Measurements from ENCODE around the gene LDLRAD4. TPM values are rescaled to one million over a fixed set of nuclear protein-coding genes. Genes with fewer than 3 reads are reported as not detected.
A peak's percentile ranks its signal among the peaks of the same experiment; 100 is the strongest.

Gene LDLRAD4
- total RNA-seq, 1 donor from 2014 or later, result 34.1 TPM

DNA sequence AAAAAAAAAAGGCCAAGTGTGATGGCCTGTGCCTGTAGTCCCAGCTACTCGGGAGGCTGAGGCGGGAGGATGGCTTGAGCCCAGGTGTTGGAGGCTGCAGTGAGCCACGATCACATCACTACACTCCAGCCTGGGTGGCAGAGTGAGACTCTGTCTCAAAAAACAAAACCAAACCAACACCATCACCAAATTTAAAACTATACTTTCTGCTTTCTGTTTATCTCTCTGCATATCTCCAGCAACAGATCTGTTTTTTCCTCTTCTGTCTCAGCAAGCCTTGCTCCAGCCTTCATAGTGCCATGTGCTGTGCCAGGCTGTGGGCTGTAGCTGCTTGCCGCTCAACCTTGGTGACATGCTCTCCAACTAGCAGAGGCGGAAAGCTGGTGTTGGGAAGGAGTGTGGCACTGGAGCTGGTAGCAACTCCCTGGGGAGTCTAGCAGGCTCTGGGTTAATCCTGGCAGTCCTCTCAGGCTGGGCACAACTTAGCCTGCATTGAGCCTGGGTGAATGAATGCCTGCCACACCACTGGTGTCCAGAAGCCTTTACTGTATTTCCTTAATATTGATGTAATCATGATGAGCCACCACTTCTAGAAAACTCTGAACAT lies 204.1 kb downstream of the LDLRAD4 start:
- peaks cover 7% of the 10 kb centered on the region for H3K36me3 Mint-ChIP-seq (ENCODE audit: low read depth, unreplicated experiment)
- peak overlapping the region; percentile 24 for H3K27ac Mint-ChIP-seq (ENCODE audit: unreplicated experiment)
- TF ChIP-seq, protein P1, sequence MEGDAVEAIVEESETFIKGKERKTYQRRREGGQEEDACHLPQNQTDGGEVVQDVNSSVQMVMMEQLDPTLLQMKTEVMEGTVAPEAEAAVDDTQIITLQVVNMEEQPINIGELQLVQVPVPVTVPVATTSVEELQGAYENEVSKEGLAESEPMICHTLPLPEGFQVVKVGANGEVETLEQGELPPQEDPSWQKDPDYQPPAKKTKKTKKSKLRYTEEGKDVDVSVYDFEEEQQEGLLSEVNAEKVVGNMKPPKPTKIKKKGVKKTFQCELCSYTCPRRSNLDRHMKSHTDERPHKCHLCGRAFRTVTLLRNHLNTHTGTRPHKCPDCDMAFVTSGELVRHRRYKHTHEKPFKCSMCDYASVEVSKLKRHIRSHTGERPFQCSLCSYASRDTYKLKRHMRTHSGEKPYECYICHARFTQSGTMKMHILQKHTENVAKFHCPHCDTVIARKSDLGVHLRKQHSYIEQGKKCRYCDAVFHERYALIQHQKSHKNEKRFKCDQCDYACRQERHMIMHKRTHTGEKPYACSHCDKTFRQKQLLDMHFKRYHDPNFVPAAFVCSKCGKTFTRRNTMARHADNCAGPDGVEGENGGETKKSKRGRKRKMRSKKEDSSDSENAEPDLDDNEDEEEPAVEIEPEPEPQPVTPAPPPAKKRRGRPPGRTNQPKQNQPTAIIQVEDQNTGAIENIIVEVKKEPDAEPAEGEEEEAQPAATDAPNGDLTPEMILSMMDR (IDR thresholded peaks at IDR 0.05; ENCODE audit: unreplicated experiment), result no peak
- no peaks in the 10 kb centered on the region for H3K9me3 Mint-ChIP-seq (ENCODE audit: unreplicated experiment)
- peaks cover 18% of the 10 kb centered on the region for H3K4me1 Mint-ChIP-seq (ENCODE audit: unreplicated experiment)
- DNase-seq (ENCODE audit: low spot score), result no peak
- H3K4me3 Mint-ChIP-seq (ENCODE audit: unreplicated experiment), result no peak overlapping the region
- peaks cover 13% of the 10 kb centered on the region for H3K27me3 Mint-ChIP-seq (ENCODE audit: unreplicated experiment)

DNA sequence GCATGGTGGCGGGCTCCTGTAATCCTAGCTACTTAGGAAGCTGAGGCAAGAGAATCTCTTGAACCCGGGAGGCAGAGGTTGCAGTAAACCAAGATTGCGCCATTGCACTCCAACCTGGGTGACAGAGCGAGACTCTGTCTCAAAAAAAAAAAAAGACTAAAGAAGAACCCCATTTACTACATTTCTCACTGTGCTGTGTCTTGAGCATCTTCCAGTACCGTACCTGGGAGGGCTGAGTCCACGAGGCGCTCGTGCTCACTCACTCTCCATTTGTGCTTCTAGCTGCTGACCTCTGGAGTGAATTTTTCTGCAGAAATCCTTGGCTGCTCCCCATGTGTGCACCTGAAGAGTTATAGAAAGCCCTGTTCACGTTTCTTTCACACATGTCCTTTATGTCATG lies 204.8 kb downstream of the LDLRAD4 start:
- Mint-ChIP-seq H3K9me3 (ENCODE audit: unreplicated experiment) (no peaks in the 10 kb centered on the region), H3K27ac (ENCODE audit: unreplicated experiment) (peak overlapping the region; percentile 26), H3K4me1 (ENCODE audit: unreplicated experiment) (peaks cover 25% of the 10 kb centered on the region), H3K4me3 (ENCODE audit: unreplicated experiment) (no peak overlapping the region), H3K27me3 (ENCODE audit: unreplicated experiment) (peaks cover 13% of the 10 kb centered on the region), H3K36me3 (ENCODE audit: low read depth, unreplicated experiment) (peaks cover 7% of the 10 kb centered on the region)
- TF ChIP-seq, protein P1 (IDR thresholded peaks at IDR 0.05; ENCODE audit: unreplicated experiment), result no peak
- DNase-seq (ENCODE audit: low spot score), result no peak

DNA sequence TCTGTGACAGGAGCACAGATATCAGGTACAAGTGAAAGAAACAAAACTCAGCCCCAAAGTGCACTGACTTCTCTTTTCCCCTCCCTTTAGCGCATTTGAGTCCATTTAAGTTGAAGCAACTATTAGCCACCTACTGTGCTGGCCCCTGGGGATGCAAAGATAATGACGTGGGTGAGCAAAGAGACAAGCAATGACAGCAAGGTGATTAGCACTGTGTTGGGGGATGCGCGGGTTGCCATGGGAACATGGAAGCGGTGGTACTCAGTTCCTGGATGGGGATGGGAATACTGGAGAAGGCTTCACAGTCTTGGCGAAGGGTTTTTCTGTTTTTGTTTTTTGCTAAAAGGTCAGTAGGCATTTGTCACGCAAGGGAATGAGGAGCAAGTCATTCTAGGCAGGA lies 205.8 kb downstream of the LDLRAD4 start:
- TF ChIP-seq, protein P1 (IDR thresholded peaks at IDR 0.05; ENCODE audit: unreplicated experiment), result no peak
- H3K27me3 Mint-ChIP-seq (ENCODE audit: unreplicated experiment), result peaks cover 15% of the 10 kb centered on the region
- DNase-seq (ENCODE audit: low spot score), result no peak
- H3K9me3 Mint-ChIP-seq (ENCODE audit: unreplicated experiment), result no peaks in the 10 kb centered on the region
- no peak overlapping the region for H3K27ac Mint-ChIP-seq (ENCODE audit: unreplicated experiment)
- peaks cover 30% of the 10 kb centered on the region for H3K4me1 Mint-ChIP-seq (ENCODE audit: unreplicated experiment)
- H3K36me3 Mint-ChIP-seq (ENCODE audit: low read depth, unreplicated experiment), result peaks cover 10% of the 10 kb centered on the region
- no peak overlapping the region for H3K4me3 Mint-ChIP-seq (ENCODE audit: unreplicated experiment)

DNA sequence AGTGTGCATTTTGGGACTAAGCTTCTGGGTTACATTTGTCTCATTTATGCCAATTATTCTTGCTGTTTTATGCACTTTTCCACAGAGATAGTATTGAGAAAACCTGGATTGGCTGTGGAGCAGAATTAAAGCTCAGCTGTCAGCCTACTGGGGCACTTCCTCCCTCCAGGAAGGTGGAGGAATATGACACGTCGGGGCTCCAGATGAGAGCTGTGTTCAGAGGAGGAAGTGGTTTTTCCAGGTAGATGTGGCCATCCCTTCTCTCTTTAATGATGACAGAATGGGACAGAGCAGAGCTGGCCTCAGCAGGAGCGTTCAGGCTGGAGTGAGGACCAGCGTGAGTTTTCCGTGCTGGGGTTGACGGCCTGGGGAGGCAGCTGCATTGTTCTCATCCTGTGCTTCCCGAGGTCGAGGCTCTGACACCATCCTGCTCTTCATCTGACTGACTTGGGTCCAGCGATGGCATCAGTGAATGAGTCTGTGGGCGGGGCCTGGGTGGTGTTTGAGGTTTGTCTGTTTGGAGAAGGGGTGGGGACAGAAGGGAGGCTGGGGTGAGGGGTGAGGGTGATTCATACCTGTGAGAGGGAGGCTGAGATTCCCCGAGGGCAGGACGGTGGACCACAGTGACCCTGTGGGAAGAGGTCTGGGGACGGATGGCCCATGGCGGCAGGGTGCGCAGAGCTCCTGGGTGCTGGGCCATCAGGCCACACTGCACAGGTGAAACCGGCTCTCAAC lies 207.0 kb downstream of the LDLRAD4 start:
- Mint-ChIP-seq H3K36me3 (ENCODE audit: low read depth, unreplicated experiment) (peaks cover 13% of the 10 kb centered on the region), H3K27ac (ENCODE audit: unreplicated experiment) (no peak overlapping the region), H3K4me3 (ENCODE audit: unreplicated experiment) (no peak overlapping the region), H3K27me3 (ENCODE audit: unreplicated experiment) (peaks cover 13% of the 10 kb centered on the region), H3K4me1 (ENCODE audit: unreplicated experiment) (peaks cover 30% of the 10 kb centered on the region), H3K9me3 (ENCODE audit: unreplicated experiment) (no peaks in the 10 kb centered on the region)
- TF ChIP-seq, protein P1 (IDR thresholded peaks at IDR 0.05; ENCODE audit: unreplicated experiment), result no peak
- no peak for DNase-seq (ENCODE audit: low spot score)

DNA sequence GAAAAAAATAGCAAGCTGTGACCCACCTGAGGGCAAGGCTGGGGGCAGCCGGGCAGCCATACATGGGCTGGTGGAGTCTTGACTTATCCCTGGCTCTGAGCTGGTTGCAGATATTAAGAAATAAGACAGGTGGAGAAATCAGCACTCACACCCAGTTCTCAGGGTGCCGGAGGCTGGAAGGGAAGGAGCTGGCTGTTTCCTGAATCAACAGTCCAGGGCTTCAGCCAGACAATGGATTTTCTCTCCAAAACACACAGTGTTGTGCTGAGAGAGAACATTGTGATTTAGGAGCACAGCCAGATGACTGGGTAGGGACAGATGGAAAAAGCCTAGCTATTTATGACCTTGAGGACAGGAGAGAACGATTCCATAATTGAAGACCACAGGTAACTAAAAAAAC lies 208.8 kb downstream of the LDLRAD4 start:
- peaks cover 13% of the 10 kb centered on the region for H3K36me3 Mint-ChIP-seq (ENCODE audit: low read depth, unreplicated experiment)
- H3K9me3 Mint-ChIP-seq (ENCODE audit: unreplicated experiment), result no peaks in the 10 kb centered on the region
- peaks cover 13% of the 10 kb centered on the region for H3K27me3 Mint-ChIP-seq (ENCODE audit: unreplicated experiment)
- peaks cover 30% of the 10 kb centered on the region for H3K4me1 Mint-ChIP-seq (ENCODE audit: unreplicated experiment)
- H3K27ac Mint-ChIP-seq (ENCODE audit: unreplicated experiment), result peak overlapping the region; percentile 87
- TF ChIP-seq, protein P1 (IDR thresholded peaks at IDR 0.05; ENCODE audit: unreplicated experiment), result no peak
- no peak overlapping the region for H3K4me3 Mint-ChIP-seq (ENCODE audit: unreplicated experiment)
- DNase-seq (ENCODE audit: low spot score), result peak; percentile 22
